Endothelial cell of umbilical vein (primary cell): Measurements from ENCODE around the gene SPACA4. TPM values are rescaled to one million over a fixed set of nuclear protein-coding genes. Genes with fewer than 3 reads are reported as not detected.
A peak's percentile ranks its signal among the peaks of the same experiment; 100 is the strongest.

Source experiments
- BruUV-seq: library from RNA; stranded (reverse); fragments of 400-500 nt; replicated peaks from 2 replicates; lab custom pipeline; 2021; lab: Mats Ljungman, UMichigan
- CTCF ChIA-PET: fragments of 300-600, 350-600 bp; sonication (Branson Sonifier 250); formaldehyde crosslinking; loops from one replicate; lab custom pipeline; 2021; ENCODE audit warnings: antibody characterized with exemption, inconsistent platforms; lab: Charles Lee
- POLR2A ChIA-PET: fragments of 300-600, 350-600 bp; sonication (Branson Sonifier 250); formaldehyde crosslinking; loops from one replicate; lab custom pipeline; 2021; ENCODE audit warnings: antibody characterized with exemption, inconsistent platforms; lab: Charles Lee
- DNase-seq: peaks from one replicate; pipeline ENCODE4 v3.0.0-alpha.2; 2011; ENCODE audit warnings: low read depth, low spot score
- FAIRE-seq: peaks from 2 replicates; lab custom pipeline; 2011; peaks lifted over from hg19 to GRCh38; lab: Jason Lieb, UNC
- H2AFZ ChIP-seq: 2 replicates; pipeline ENCODE4 v1.6.0; 2012; ENCODE audit warnings: low read depth, low read length, control low read depth, inconsistent platforms
- H3K27ac ChIP-seq: 2 replicates; pipeline ENCODE4 v1.5.1; 2011; ENCODE audit warnings: low read depth, mild to moderate bottlenecking, control low read depth, low read length, moderate library complexity; ENCODE audit not compliant: insufficient read depth
- H3K27me3 ChIP-seq, 2 experiments: 2 replicates each; pipeline versions ENCODE4 v1.6.0 to v1.6.1; 2011; ENCODE audit warnings: low read length in 2 of 2, mixed read lengths in 1 of 2; ENCODE audit not compliant: control insufficient read depth in 2 of 2, insufficient read depth in 2 of 2
- H3K36me3 ChIP-seq, 2 experiments: 2 replicates in 1 of 2; 3 replicates in 1 of 2; pipeline ENCODE4 v1.5.1; 2011; ENCODE audit warnings: low read length in 2 of 2, mild to moderate bottlenecking in 1 of 2, moderate library complexity in 1 of 2; ENCODE audit not compliant: control insufficient read depth in 2 of 2, insufficient read depth in 2 of 2; ENCODE audit errors: extremely low read depth in 1 of 2
- H3K4me1 ChIP-seq: 3 replicates; pipeline ENCODE4 v1.5.1; 2011; ENCODE audit warnings: mild to moderate bottlenecking, low read length; ENCODE audit not compliant: control insufficient read depth, insufficient read depth; ENCODE audit errors: extremely low read depth
- H3K4me2 ChIP-seq: 2 replicates; pipeline ENCODE4 v1.6.1; 2011; ENCODE audit warnings: low read length, control low read depth, mixed read lengths; ENCODE audit not compliant: insufficient read depth
- H3K4me3 ChIP-seq, 3 experiments: fragments of 200-600 bp in 1 of 3; sonication (generic), shearing (Covaris generic) in 1 of 3; replicated peaks in 1 of 3; 2 replicates each; pipeline ENCODE4 v1.5.1; 2011 to 2016; ENCODE audit warnings: control low read depth in 3 of 3, low read length in 3 of 3, mild to moderate bottlenecking in 2 of 3, inconsistent platforms in 1 of 3, low read depth in 1 of 3, moderate library complexity in 1 of 3; ENCODE audit not compliant: insufficient read depth in 1 of 3
- H3K79me2 ChIP-seq: 2 replicates; pipeline ENCODE4 v1.6.0; 2012; ENCODE audit warnings: low read length, inconsistent platforms; ENCODE audit not compliant: control insufficient read depth, insufficient read depth
- H3K9ac ChIP-seq: replicated peaks from 2 replicates; pipeline ENCODE3; 2011; ENCODE audit warnings: low read length, control low read depth; ENCODE audit not compliant: insufficient read depth; ENCODE audit errors: extremely low read depth
- H3K9me1 ChIP-seq: replicated peaks from 3 replicates; pipeline ENCODE4 v1.6.0; 2011; ENCODE audit warnings: mild to moderate bottlenecking, low read length; ENCODE audit not compliant: control insufficient read depth, insufficient read depth; ENCODE audit errors: extremely low read depth
- H3K9me3 ChIP-seq: replicated peaks from 2 replicates; pipeline ENCODE4 v1.5.1; 2012; ENCODE audit warnings: low read length, inconsistent platforms; ENCODE audit not compliant: control insufficient read depth, insufficient read depth
- H4K20me1 ChIP-seq: replicated peaks from 2 replicates; pipeline ENCODE3; 2011; ENCODE audit warnings: mild to moderate bottlenecking, low read length; ENCODE audit not compliant: control insufficient read depth, insufficient read depth; ENCODE audit errors: extremely low read depth
- CTCF ChIP-seq, 2 donors: IDR thresholded peaks; 1 replicate in 1 of 2; 2 replicates in 1 of 2; pipeline ENCODE4 v1.5.1; 2011; ENCODE audit warnings: low read length in 2 of 2, mild to moderate bottlenecking in 2 of 2, moderate library complexity in 2 of 2, control low read depth in 1 of 2, inconsistent platforms in 1 of 2, low read depth in 1 of 2; ENCODE audit not compliant: insufficient read depth in 1 of 2; ENCODE audit errors: extremely low read depth in 1 of 2
- GATA2 ChIP-seq: IDR thresholded peaks from 2 replicates; pipeline ENCODE4 v1.7.0; 2011; ENCODE audit warnings: low read depth, mild to moderate bottlenecking, moderate library complexity, mixed read lengths, low read length; ENCODE audit not compliant: insufficient read length, insufficient read depth
- MAX ChIP-seq: IDR thresholded peaks from 2 replicates; pipeline ENCODE4 v1.6.1; 2011; ENCODE audit not compliant: insufficient read depth, insufficient read length
- MYC ChIP-seq: IDR thresholded peaks from one replicate; pipeline ENCODE4 v1.6.1; 2011; ENCODE audit warnings: mild to moderate bottlenecking, low read depth, low read length
- POLR2A ChIP-seq: IDR thresholded peaks from 2 replicates; pipeline ENCODE4 v1.6.1; 2012; ENCODE audit warnings: low read depth, mild to moderate bottlenecking, control low read depth, low read length
- dilution Hi-C: fragments of 300-500 bp; cut with MboI; formaldehyde crosslinking; loops from one replicate; pipeline ENCODE4 v1.15.0; 2019; ENCODE audit warnings: low sequenced_read_pairs; ENCODE audit not compliant: extremely low pct_ligation_motif_present
- intact Hi-C: fragments of 100-400 bp; cut with micrococcal nuclease; formaldehyde crosslinking; loops from one replicate; pipeline ENCODE4 v1.10.0; 2022
- polyA plus RNA-seq, 4 experiments: library from polyadenylated mRNA; depleted of rRNA in 3 of 4; stranded (reverse) in 3 of 4; unstranded in 1 of 4; fragments of >200 nt; gene quantifications; 2 replicates each; pipeline versions ENCODE4 v1.2.1 to v1.2.3, GENCODE V29; 2011 to 2012; ENCODE audit warnings: missing spikeins in 1 of 4
- total RNA-seq: library from RNA; stranded (reverse); gene quantifications from 2 replicates; pipeline ENCODE4 v1.2.3, GENCODE V29; 2021

Gene SPACA4
- total and polyA plus RNA-seq, 2 donors (not counting 3 experiments of a cell fraction or from before 2014, with no cell fraction given) = not detected

GRCh38 chr19:48614436-48615230 is 8.1 kb downstream of the SPACA4 start, which contains the start of gene FAM83E:
Gene FAM83E, minus strand, starts transcription at chr19:48615076. Its CDS starts 1,704 bp downstream, at chr19:48613372.
- BruUV-seq = no TSS peak
- Histone ChIP-seq H3K4me1 (peaks cover 18% of the 10 kb centered on the region), H3K79me2 (peaks cover 34% of the 10 kb centered on the region), H3K36me3 (peaks cover 19 to 24% of the 10 kb centered on the region in 2 experiments), H3K9me1 (no peaks in the 10 kb centered on the region), H3K4me3 (no peak within 1 kb of the TSS), H2AFZ (no peak within 1 kb of the TSS), H3K27ac (no peak within 1 kb of the TSS), H3K9ac (no peak within 1 kb of the TSS), H3K9me3 (no peaks in the 10 kb centered on the region), H3K4me2 (no peak within 1 kb of the TSS), H4K20me1 (no peaks in the 10 kb centered on the region), H3K27me3 (no peaks in the 10 kb centered on the region)
- DNase-seq (no peak), FAIRE-seq (peak; percentile 33)
- dilution Hi-C loops = no loop called here
- ChIA-PET CTCF (no interaction called here), POLR2A (no interaction called here)
- intact Hi-C loops = no loop called here
- TF ChIP-seq POLR2A (peak; percentile 17), GATA2 (no peak)

GRCh38 chr19:48615231-48616040 is 8.9 kb downstream of the SPACA4 start:
- Histone ChIP-seq H4K20me1 (no peaks in the 10 kb centered on the region), H3K4me3 (no peak overlapping the region), H3K79me2 (peaks cover 38% of the 10 kb centered on the region), H3K9ac (no peak overlapping the region), H3K9me1 (no peaks in the 10 kb centered on the region), H3K36me3 (peaks cover 19 to 24% of the 10 kb centered on the region in 2 experiments), H3K4me1 (peaks cover 25% of the 10 kb centered on the region), H3K9me3 (no peaks in the 10 kb centered on the region), H2AFZ (no peak overlapping the region), H3K27ac (no peak overlapping the region), H3K4me2 (no peak overlapping the region), H3K27me3 (no peaks in the 10 kb centered on the region)
- dilution Hi-C loops = no loop called here
- FAIRE-seq = no peak
- ChIA-PET CTCF (no interaction called here), POLR2A (no interaction called here)
- BruUV-seq = no TSS peak
- TF ChIP-seq MYC = no peak
- no peak for TF ChIP-seq MAX
- no peak for TF ChIP-seq GATA2
- no peak for TF ChIP-seq POLR2A
- no peak for TF ChIP-seq CTCF (IDR thresholded peaks at IDR 0.05; ENCODE audit: extremely low read depth in 1 of 2, insufficient read depth in 1 of 2, low read depth in 1 of 2, low read length in 2 of 2)
- no peak for DNase-seq
- intact Hi-C loops = no loop called here
